ENCODE results near the gene ZNF512.

Gene ZNF512

DNA sequence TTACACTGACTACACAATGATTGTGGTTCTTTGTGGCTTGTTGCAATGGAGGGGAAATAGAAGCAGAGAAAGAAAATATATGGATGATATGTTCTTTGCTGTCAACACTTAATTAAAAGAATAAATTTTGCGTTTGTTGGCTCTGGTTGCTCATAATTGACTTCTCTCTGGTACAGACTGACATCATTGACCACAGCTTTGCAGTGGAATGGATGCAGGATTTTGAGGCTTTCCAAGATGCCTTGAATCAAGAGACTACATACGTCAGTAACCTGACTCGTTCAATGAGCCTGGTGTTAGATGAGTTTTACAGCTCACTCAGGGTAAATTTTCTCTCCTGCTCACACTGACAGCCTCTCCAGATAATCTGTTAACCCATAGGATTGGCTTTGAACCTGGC is 55.9 kb downstream of the ZNF512 start:
- no peak for DNase-seq

DNA sequence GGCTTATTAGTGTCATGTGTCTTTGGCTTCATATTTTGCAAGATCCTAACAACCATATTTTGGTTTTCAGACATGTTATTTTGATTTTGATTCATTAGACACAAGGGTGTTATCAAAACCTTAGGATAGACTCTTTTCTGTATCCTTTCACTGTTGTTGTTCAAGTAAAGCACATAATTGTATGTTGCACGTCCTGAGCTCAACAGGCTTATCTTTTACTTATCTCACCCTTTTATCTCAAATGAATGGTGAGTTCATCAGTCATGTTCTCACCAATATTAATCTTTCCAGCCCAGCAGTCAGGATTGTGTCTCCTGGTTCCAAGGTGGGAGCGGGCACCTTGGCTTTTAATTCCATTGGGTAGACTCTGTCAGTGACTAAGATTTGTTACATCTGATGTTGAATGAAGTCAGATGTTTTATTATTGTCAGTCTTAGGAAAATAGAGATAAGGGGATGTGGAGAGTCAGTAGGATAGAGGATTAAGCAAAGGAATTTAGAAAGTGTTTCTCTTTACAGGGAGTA is 57.9 kb downstream of the ZNF512 start:
- DNase-seq, result no peak

DNA sequence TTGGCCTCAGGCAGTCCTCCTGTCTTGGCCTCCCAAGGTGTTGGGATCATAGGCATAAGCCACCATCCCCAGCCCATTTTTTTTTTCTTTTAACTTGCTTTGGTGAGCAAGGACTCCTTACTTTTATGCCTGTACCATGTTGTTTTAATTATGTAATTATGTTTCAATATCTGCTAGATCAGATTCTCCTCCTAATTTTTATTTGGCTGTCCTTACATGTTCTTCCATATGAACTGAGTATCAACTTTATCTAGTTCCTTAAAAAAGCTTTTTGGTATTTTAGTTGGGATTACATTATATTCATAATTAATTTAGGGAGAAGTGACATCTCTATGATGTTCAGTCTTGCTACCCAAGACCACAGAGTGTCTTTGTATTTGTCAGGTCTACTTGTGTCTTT is 62.4 kb downstream of the ZNF512 start:
- no peak for DNase-seq

DNA sequence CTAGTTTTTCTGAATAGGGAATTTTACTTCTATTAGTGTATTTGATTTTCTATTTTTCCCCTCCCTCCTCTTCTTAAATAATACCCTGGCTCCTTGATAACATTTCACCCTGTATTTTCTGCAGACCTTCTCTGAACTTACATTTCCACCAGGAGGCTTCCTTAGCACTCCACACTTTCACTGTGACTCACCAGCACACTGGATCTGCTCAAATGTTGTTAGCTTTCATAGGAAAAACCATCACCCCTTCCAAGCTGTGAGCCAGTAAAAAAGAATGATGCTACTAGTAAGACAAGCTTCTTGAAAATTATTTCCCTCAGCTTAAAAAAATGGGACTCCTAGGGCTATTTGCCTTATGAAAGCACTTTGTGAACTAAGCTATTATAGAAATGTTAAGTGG is 64.4 kb downstream of the ZNF512 start:
- DNase-seq, result no peak

DNA sequence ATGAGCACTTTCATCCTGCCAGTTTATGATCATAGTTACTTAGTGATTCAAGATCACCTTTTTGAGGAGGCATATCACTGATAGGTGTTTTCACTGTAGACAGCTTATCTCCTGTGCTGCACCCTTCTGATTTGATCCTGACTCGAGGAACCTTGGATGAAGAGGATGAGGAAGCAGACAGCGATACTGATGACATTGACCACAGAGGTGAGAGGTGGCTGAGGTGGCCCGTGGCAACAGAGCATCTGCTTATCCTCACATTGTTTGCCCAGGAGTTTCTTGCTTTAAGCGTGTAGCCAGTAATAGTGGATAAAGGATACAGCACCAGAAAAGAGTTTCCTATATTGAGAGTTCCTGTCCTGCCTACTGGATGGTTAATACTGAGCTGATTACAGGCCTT is 64.9 kb downstream of the ZNF512 start:
- no peak for DNase-seq

DNA sequence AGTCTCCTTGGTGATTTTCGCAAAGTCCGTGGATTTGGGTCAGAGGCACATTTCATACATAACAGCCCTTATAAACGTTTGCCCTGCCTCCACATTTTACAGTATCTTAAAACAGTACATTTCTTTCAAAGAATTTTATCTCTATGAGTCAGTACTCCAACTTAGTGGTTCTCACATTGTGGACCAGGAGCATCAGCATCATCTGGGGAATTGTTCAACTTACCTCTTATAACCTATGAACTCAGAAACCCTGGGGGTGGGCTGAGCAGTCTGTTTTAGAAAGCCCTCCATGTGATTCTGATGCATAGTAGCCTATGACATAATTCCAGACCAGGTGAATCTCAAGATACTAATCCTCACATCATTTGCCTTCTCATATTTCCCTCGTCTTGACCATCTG is 68.2 kb downstream of the ZNF512 start:
- no peak for DNase-seq

DNA sequence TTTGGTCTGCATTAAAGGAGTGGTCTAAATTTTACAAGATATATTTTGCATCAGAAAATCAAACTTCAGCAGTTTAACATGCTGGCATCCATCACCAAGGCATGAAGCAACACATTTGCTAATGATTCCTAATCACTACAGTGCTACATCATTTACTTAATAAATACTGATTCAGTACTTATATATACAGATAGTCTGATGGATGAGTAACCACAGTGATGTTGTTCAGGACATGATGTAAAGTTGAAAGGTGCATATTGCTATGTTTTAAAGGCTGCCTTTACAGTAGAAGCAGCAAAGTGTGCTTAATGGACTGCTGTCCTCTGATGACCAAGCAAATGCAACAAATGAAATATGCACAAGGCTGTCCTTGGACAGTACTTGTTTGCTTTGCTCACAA is 69.5 kb downstream of the ZNF512 start:
- no peak for DNase-seq

DNA sequence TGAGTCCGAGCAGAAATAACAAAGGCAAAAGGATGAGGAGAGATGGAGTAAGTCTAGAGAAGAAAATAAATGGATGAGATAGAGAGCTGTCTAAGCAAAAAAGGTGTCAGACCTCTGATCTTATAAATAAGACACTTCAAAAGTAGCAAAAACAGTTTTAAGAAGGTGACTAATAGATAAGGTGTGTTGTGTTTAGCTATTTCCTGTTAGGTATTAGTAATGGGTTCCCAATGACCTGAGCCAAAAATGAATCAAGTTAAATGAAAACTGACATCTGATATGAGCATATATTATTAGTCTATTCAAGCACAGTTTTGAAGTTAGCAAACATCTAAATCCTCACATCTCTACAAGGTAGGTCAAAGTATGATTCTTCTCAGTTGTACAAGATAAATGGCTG is 69.9 kb downstream of the ZNF512 start:
- DNase-seq, result no peak

DNA sequence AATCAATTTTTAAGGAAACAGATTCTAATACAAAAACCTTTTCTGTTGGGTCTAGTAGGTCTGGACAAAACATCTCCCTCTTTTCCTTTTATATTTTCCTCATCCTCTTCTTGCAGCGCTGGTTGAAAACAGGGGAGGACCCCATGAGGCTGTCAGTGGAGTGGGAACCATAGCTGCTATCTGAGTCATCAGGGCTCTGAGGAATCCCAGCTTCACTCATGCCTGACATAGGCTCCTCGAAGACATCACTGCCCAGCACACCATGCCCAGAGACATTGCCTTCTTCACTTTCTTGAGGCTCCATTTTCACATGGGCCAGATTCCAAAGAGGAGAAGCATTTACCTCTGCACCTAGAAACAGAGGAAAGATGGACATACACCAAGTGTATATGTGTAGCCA is 70.6 kb downstream of the ZNF512 start:
- no peak for DNase-seq

DNA sequence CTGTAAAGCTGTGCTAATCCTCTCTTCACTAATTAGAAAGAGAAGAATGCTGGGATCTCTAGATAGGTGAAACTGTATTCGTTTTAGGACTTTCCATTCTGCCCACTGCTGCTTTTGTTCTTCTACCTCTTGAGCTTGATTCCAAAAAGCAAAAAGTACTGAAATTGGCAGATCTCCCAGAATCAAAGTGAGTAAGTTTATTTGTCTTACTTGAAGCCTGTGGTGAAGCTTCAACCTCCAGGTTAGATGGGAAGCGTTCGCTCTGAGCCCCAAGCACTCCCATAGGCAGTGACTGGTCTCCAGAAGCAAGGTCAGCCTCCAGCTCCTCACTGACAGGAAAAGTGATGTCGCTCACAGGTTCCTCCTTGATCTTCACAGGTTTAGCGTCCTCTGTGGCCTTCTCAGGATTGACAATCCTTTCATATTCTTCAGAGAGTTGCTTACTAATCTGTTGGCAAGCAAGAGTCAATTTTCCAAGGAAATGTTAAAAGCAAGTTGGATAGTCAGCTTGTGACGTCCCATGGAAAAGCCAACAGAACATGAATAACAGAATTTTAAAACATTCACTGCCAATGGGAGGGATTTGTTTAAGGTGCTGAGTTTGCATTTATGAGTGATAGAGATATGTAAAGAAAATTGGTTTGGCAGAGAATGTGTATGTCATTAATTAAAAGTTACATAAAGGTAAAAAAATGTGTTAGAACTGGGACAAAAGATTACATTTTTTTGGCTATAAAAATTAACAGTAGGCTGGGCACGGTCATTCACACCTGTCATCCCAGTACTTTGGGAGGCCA is 72.5 kb downstream of the ZNF512 start:
- DNase-seq, result no peak

DNA sequence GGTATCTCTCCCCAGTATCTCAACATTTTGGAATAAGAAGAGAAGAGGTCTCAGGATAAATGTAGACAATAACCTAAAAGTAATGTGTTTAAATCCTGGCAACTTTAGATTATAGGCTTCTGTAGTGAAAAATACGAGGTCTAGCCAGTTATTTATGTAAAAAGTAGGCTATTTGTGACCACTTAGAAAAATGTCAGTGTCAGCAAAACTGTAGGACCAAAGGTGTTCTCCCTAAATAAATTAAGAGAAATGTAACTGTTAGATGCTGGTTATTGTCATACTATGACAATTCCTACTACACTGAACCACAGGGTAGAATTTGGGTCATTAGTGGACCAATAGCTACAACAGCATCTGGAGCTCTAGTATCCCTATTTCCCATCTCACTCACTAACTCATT is 78.5 kb downstream of the ZNF512 start:
- no peak for DNase-seq

DNA sequence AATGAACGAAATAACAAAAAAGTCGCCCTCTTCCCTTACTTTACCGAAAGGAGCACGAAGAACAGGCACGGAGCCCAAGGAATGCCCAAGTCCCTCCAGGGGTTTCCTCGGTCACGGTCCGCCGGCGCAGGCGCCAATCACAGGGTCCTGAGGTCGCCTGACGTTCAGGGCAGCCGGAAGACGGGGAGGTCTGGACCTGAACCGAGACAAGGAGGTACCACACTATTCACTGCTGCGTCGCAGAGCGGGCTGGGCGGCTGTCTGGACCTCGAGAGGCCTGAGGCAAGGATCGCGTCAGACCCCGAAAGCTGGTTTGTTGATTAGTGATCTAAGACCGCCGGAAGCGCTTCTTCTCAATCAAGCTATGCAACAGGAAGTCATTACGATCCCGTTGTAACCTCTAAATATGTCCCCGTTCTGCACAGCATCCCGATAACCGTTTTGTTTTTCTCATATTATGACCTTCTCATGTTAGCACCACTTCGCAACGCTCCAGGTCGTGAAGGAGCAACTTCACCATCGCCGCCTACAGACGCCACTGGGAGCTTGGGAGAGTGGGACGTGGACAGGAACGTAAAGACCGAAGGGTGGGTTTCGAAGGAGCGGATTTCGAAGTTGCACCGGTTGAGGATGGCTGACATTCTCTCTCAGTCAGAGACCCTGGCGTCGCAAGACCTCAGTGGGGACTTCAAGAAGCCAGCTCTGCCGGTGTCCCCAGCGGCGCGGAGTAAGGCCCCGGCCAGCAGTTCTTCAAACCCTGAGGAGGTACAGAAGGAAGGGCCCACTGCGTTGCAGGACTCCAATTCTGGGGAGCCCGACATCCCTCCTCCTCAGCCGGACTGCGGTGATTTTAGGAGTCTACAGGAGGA is 80.7 kb downstream of the ZNF512 start, which contains the start of the genes SLC4A1AP and SUPT7L:
SLC4A1AP (plus strand) TSS at position 605 of the 869 bp plus-strand sequence; CDS start at position 631, 26 bp downstream.
SUPT7L (minus strand) TSS at position 330 of the 869 bp plus-strand sequence. CDS start 1,422 bp downstream, outside the sequence.
- peak; percentile 89 to 91 for DNase-seq

DNA sequence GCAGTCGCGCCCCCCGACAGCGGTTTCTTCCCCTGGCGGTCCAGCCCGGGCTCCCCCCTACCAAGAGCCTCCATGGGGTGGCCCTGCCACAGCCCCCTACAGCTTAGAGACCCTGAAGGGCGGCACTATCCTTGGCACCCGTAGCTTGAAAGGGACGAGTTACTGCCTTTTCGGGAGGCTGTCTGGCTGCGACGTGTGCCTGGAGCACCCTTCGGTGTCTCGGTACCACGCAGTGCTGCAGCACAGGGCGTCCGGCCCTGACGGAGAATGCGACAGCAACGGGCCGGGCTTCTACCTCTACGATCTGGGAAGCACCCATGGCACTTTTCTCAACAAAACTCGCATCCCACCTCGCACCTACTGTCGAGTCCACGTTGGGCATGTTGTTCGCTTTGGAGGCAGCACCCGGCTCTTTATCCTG is 81.3 kb downstream of the ZNF512 start:
- DNase-seq, result no peak

DNA sequence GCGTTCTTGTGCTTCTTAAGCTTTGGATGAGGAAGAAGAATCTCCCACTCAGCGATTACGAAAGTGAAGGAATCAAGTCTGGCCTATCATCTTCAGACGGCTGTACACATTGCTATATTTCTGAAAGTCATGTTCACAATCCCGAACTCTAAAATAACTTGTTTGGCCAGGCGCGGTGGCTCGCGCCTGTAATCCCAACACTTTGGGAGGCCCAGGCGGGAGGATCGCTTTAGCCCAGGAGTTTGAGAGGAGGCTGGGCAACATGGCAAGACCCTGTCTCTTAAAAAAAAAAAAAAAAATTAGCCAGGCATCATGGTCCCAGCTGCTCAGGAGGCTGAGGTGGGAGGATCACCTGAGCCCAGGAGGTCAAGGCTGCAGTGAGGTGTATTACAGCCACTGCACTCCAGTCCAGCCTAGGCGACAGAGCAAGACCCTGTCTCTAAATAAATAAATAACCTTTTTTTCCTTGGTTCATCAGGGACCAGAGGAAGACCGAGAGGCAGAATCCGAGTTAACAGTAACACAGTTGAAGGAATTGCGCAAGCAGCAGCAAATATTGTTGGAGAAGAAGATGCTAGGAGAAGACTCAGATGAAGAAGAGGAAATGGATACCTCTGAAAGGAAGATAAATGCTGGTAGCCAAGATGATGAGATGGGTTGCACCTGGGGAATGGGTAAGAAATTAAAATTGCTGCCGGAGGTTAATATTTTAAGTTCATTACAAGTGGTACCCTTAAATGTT is 82.0 kb downstream of the ZNF512 start:
- DNase-seq, result no peak

DNA sequence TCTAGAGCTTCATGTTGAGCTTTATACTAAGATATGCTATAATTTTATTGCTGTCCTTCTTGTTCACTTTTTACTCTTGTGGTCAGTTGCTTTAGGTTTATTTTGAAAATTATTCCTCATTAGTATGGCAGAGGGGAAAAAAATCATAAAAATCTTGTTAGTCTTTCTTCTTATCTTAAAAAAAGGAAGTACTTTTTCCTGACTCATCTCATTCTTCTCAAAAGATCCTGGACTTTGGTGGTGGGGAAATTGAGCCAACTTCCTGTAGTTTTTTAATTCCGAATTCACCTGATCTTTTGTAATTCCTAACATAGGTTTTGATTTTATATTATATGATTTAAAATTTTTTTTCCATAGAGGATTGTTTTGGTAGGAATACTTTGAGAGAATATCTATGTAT is 84.6 kb downstream of the ZNF512 start:
- no peak for DNase-seq

DNA sequence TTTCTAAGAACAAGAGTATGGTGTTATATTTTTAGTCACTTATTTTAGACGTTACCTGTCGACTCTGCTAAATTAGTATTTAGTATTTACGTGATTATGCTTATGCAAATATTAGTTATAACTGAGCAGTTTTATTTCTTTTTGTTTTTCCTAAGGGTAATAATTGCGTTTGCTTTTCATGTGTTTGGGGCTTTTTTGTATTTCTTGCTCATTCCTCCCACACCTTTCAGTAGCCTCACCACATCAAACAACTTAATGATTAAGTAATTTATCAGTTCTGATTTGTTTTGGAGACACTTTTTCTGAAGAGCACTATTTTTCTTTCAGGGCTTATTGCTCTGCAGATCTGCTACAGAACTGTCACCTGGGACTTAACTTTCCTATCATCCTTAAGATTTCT is 88.4 kb downstream of the ZNF512 start:
- DNase-seq, result no peak
